HPDE6-E6E7 (cell line): ENCODE measurements around the gene FHL3.
A peak's percentile ranks its signal among the peaks of the same experiment; 100 is the strongest.
"Not testable (repeated sequence)": the region's sequence is repeated elsewhere in the genome, so short reads cannot be mapped to it uniquely, and the experiment has no call there.

ENCODE experiments used
- DNase-seq: peaks from one replicate; pipeline ENCODE4 v3.0.0; 2011; ENCODE audit warnings: missing footprints; ENCODE audit errors: extremely low spot score

Gene FHL3

DNA sequence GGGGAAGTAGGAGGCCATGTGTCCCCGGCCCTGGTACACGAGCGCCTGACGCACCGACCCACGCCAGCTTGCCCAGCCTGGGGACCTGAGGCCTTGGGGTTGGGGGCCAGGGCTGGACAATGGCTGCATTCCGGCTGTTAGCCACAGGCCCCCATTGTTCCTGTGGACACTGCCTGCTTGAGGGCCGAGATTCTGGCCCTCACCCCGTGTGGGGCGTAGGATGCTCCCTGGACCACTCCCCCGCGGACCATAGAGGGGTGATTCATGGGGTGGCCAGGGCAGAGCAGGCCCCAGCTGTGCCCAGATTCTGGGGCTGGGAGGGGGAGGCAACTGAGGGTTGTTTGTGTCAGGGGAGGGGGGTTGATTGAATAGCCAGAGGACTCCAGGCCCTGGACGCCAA is 29.6 kb upstream of the FHL3 start:
- no peak for DNase-seq

DNA sequence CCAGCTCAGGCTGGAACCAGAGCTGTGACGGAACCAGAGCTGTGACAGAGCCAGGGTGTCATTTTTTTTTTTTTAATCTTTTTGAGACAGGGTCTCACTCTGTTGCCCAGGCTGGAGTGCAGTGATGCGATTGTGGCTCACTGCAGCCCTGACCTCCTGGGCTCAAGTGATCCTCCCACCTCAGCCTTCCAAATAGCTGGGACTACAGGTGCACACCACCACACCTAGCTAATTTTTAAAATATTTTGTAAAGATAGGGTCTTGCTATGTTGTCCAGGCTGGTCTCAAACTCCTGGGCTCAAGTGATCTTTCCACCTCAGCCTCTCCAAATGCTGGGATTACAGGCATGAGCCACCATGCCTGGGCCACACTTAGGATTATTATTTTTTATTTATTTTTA is 27.7 kb upstream of the FHL3 start:
- not testable (repeated sequence) for DNase-seq

DNA sequence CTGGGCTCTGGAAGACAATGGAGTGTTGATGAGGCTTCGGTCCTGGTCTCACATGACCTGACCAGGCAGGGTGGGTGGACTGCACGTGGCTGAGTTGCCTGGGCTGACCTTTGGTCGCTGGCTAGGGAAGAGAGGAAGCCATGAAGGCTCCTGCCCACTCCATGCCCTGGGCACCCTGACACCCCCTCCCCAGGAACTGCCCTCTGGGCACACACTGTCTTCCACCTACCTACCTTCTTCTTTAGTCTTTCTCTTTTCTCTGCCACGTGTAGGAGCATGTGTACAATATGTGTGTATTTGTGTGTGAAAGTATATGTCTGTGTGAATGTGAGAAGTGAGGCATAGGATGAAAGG is 26.2 kb upstream of the FHL3 start:
- no peak for DNase-seq

DNA sequence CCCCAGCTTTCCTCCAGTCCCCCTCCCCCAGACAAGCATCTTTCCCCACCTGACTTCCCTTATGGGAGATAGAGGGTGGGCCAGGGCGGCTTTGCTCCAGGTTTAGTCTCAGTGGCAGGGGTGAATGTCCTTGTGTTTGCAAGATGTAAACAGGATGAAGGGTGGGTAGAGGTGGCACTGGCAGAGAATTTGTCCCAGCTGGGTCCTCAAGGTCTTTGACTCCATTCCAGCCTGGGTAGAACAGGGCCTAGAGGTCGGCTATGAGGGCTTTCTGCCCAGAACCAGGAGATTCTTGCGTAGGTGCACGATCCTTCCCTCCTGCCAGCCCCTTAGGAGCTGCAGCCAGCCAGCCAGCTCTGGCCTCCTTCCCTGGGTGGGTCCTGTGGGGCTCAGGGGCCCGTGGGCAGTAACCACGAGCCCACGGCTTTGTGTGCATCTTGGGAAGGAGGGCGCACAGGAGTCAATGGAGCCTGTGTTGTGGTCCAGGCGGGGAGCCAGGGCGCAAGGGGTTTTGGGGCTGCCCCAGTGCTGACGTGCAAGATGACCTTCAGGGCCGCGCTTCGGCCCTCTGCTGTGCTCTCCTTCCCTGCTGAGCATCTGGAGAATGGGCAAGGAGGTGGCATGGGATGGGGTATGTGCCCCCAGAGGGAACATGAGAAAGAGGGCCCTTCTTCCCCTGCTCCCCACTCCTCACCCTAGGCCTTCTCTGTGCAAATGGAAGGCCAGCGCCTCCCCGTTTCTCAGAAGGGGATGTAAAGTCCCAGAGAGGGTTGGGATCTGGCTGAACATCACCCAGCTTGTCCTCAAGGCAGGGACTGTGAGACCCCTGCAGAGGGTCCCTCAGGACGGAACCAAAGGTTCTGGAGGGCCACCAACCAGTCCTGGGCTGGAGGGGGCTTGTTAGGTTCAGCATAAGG is 25.5 kb upstream of the FHL3 start:
- no peak for DNase-seq

DNA sequence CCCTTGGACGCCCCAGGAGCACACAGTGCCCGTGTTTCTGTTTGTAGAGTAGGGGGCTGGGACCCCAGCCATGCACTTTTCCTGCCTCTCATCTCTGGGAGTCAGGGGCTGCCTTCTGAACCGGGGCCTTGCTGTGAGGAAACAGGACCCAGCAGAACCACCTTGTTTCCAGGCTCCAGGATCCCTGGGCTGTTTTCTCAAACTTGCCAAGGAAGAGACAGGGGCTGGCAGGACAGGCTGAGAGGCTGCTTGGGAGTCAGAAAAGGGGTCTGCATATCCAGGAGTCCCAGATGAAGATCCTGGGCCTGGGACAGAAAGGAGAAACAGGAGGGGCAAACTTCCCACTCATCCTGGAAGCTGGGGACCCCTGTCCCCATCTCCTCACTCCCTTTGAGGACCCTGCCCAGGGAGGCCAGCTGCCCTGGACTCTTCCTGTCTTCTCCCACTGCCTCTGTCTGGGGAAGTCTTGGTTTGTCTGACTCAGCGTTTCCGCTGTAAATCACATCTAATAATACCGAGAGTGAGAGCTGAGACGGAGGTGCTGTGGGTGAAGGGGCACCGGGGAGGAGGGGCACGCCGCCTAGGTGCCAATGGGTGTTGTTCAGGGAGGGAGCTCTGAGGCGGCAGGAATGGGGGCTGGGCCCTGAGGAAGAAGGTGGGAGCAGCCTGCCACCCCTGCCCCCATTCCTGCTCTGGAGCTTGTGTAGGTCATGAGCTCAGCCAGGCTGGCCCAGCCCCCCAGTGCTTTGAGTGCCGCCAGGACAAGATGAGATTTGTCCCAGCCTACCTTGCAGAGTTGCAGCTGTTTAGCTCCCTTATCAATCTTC is 24.6 kb upstream of the FHL3 start:
- peak; percentile 77 for DNase-seq

DNA sequence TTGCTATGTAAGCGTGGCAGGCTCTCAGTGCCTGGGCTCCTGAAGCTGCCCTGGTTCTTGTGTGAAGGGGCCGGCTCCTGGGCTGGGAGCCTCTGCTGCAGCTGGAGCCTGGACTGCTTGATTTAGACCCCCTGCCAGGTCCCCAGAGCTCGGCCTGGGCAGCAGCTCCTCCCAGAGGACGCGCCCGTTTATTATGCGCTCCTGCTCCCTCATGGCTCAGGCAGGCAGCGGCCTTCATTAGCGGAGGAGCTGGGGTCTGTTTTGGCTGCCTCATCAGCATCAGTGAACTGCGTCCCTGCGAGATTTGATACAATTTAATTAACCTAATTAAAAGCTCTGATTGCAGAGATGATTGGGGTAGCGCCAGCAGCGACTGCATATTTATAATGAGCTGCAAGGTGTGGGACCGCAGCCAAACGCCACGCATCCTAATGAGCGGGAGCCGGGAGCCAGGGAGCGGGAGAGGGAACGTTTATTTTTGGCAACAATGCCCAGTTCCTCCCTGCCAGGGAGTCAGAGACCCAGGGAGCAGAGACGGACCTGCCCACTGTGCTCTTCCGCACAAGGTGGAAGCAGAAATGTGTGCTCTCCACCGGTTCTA is 23.9 kb upstream of the FHL3 start:
- no peak for DNase-seq

DNA sequence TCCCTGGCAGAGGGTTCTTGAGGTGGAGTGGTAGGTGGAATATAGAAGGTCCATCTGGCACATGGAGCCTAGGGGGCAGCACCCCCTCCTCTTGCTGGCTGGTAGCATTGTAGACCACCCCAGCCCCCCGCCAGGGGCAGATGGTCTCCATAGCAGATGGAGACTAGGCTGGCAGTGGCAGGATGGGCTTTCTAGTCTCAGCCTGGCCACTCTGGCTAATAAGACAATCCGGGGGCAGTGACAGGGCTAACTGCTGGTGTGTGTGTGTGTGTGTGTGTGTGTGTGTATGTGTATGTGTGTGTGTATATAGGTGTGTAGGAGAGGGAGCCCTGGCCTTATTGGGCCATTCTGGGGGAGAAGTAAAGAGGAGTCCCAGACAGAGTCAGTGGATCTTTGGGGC is 23.4 kb upstream of the FHL3 start:
- DNase-seq, result no peak

DNA sequence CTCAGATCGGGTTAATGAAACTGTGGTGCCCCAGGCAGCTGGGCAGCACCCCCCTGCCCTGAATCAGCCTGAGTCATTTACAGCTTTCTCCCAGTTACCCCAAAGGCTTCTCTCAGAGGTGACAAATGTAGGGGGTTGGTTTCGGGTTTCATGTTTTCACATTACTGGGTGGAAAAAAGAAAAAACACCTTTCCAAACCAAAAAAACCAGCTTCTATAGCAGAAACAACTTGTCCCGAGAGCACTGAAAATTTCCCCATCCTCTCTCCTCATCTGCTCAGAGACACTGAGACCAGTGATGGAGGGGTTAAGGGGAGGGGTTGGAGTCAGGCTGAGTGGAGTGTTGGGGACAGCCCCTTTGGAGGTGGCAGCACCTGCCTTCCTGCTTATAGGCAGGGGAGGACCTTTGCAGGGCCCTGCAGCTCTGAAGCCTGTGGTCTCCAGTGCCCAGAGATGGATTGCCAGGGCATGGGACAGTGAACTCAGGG is 22.8 kb upstream of the FHL3 start:
- DNase-seq, result peak; percentile 84

DNA sequence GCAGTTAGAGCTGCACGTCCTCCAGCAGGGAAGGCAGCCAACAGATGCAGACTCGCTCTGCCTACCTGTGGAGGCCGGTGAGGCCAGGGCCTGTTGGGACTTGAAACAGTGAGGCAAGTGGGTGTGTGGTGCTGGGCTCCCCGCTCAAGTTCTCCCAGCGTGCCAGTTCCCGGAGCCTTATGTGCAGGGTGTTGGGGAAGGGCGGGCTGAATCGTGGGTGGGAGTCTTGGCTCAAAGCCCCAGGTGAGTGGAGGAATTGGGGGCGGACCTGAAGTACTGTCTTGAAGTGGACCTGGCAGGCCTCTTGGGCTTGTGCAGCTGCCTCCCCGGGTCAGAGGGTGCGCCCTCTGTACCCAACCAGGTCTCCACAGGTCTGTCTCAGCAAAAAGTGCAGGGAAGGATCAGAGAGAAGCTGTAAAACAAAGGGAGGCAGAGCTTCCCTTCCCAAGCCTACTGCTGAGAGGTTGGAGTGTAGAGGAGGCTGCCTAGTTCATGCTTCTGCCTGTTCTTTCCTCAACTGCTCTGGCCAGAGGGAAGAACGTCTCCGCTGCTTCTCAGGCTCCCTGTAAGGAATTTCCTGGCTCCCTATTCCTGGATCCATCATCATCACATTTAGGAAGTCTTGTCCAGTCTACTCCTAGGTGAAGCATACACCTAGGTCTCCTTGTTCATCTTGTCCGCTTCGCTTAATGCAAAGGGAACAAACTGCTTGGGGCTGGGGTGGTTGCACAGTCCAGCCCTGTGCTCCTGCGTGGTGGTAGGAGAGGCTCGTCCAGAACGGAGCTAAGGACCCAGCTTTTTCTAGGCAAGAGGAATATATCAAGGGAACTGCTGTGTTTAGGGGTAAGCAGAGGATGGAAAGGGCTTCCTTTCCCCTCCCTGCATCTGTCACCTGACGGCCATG is 22.1 kb upstream of the FHL3 start:
- DNase-seq, result peak; percentile 93

DNA sequence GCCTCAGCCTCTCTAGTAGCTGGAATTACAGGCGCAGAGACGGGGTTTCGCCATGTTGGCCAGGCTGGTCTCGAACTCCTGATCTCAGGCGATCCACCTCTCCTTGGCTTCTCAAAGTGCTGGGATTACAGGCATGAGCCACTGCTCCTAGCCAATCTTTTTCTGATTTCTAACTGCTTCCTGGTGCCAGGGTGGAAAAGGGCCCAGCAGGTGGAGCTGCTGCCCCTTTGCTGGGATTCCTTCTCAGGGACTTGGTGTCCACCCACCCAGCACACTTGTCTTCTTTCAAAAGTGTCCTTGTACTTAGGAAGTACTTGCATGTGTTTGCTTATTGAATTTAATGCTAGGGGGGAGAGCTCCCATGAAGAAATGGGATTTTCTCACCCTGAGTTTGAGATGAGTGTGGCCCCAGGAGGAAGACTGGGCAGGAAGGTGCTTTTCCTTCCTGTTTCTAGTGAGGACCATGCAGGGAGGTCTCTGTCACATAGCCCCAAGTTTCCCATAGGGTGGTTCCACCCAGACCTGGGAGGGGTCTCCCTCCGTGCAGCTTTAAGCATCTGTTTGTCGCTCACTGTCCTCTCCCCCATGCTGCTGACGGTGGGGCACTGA is 21.4 kb upstream of the FHL3 start:
- DNase-seq, result peak; percentile 82

DNA sequence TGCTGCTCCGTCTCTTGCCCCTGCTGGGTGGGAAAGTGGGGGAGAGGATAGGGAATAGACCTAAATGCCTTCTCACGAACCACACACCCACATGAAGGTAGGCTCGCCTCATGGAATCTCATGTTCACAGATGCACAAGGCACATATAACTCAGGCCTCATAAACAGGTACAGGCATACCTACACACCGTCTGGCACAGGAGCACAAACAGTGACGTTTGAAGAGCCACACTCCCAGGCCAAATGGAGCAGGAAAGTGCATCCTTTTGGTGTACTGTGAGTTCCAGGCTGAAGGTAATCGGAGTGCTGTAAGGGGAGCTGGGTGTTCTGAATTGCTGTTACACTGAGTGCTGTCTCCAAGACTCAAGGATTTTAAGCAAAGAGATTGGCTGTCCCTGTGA is 20.4 kb upstream of the FHL3 start:
- DNase-seq, result no peak

DNA sequence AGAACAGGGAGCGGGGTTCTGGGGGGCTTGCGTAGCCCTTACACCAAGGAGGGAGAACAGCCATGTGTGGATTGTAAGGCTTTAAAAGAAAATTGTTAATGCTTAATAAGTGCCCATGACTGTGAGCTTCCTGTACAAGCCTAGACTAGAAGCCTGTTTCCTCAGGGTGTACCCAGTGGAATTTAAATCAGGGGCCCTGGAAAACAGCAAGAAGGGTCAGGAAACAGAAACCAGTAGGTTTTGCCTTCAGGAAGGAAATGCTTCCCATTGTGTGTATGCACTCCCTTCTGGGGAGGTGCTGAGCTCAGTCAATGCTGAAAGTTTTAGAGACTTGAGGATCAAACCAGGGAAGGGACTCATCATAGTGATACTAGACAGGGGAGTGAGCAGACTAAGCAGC is 19.9 kb upstream of the FHL3 start:
- DNase-seq, result no peak

DNA sequence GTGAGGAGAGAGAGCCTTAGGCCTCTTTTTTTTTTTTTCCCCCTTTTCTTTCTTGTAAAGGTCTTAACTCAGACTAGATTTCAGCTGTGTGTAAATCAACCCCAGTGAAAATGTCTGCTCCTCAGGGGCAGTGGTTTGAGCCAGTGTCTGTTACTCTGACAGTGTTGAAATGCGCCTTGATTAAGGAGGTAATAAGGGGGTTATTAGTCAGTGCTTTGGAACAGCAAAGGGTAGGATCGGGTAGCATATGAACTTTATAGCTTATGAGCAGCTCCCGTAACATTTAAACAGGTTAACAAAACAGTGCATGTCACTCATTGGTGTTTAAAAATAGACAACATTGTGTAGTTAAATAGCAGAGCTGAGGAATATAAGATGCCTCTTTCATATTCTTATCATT is 17.5 kb upstream of the FHL3 start:
- DNase-seq, result no peak

DNA sequence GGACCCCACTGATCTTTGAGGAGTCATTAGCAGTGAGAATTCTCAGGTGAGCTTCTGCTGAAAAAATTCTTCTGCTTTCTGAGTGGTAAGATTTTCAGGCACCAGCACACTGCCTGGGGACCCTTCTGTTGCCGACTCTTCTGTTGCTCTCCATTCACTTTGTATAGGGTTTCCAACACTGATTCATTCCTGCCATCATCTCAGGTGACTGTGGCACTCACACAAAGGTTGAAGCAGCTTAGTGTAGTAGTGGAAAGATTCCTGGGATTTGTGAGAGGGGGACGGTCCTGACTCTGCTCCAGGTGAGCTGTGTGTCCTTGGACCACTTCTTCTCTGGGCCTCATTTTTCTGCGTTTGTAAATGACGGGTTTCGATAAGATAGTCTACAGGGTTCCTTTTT is 16.7 kb upstream of the FHL3 start:
- DNase-seq, result no peak

DNA sequence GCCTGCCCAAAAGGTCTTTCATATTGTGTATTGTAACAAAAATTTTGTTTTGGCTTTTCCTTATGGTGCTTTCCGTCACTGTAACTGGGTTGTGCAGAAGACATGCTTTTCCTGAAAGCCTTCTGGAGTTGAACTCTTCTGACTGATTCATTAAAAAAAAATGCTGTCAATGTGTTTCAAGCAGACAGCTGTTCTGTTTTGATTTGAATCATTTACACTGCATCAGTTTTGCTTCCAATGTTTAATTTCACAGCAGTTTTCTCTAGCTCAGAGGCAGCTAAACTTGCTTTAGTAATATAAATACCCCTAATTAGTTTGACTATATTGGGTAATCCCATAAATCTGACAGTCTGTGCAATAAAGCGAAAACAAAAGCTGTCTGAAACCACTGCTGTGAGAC is 15.1 kb upstream of the FHL3 start:
- no peak for DNase-seq

DNA sequence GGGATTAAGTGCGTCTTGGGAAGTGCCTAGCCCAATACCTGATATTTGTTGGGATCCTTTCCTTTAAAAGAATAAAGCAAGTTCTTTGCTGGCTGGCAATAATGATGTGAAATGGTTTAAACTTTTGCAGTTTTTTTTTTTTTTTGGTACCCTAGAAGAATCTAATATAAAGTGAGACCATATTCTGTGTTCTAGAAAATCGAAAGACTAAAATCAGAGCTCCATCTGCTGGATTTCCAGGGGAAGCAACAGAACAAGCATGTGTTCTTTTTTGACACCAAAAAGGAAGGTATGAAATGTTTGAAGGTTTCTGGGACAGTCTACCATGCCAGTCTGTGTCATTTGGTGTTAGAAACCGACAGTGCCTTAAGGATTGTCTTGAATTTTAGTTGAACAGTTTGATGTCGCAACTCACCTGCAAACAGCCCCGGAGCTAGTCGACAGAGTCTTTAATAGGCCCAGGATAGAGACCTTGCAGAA is 13.6 kb upstream of the FHL3 start:
- DNase-seq, result no peak

DNA sequence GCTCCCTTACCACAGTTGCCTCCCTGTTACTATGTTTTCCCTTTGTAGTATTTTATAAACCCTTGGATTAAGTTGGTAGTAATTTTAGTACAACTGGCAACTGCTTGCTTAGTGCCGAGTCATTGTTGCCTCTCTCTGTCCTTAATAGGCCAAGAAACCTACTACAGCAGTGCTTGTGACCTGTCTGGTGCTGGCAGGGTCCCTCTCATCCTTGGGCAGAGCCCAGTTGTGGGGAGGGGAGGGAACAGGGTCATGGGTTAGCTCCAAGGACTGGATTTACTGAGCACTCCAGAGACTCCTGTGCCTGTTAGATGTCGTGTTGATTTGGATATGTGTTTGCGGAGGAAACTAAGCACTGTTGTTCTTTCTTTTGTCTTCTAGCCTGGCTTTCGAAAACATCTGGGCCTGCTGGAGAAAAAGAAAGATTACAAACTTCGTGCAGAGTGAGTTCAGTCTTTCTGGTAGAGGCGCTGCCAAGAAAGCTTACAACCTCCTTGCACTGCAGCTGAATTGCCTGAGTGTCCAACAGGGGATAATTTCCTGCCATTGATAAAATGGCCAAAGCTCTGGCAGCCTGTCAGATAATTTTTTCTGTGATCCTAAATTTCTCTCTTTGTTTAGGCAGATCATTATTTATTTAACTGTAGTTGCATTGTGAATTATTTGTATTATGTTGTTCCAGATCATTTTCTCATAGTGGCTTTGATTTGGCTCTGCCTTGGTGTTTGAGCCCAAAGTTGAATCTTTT is 10.8 kb upstream of the FHL3 start:
- no peak for DNase-seq

DNA sequence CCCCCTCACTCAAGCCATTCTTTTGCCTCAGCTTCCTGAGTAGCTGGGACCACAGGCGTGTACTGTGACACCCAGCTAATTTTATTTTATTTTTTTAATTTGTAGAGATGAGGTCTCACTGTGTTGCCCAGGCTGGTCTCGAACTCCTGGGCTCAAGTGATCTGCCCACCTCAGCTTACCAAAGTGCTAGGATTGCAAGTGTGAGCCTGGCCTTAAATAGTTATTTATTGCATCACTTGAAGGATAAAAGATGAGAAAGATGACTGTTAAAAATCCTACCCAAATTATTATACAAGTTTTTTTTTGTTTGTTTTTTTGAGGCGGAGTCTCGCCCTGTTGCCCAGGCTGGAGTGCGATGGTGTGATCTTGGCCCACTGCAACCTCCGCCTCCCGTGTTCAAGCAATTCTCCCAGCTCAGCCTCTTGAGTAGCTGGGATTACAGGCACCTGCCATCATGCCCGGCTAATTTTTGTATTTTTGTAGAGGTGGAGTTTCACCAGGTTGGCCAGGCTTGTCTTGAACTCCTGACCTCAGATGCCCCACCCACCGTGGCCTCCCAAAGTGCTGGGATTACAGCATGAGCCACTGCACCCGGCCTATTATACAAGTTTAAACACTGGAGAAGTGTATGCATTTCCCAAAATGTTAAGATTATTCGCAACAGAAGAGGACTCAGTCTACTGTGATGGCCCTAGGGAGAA is 9.6 kb upstream of the FHL3 start:
- DNase-seq, result no peak

DNA sequence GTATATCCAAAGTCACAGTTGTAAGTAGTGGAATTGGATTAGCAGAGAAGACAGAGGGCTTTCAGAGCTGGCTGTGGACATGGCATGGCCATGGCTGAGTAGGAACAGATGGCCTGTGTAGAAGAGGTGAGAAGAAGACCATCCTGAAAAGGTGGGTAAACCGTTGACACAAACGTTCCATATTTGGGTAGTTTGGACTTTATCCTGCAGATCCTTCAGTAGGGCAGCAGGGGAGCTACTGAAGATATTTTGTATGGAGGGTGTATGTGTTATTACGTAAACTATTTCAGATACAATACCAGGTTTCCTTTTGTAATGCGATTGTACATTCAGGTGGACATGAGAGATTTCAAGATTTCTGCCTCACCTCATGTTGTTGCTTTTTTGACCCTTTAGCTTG is 8.9 kb upstream of the FHL3 start:
- no peak for DNase-seq

DNA sequence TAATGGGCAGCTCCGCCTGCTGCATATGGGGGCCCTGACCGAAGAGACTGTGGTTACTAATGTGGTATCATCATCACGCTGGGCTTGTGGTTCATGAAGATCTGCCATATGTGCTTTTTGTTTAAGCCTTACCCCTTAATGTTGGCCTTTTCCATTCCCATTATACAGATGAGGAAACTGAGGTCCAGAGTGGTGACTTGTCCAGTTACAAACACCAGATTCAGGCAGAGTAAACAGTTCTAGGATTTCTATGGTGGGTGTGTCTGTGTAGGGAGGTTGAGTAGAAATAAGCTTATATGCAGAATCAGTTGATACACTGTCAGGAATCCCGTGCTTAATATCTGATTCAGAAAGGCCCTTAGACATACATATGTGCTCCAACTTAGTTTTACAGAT is 7.9 kb upstream of the FHL3 start:
- DNase-seq, result no peak
